SU-DHL-6 (cell line): ENCODE data around the gene NFRKB.

Source experiments
- H2AFZ ChIP-seq: fragments of 200-600 bp; sonication (generic); 2 replicates; pipeline ENCODE4 v1.6.1; 2014; ENCODE audit warnings: low read depth, mild to moderate bottlenecking, moderate library complexity, mixed read lengths, antibody characterized with exemption, low read length; ENCODE audit not compliant: severe bottlenecking
- H3F3A ChIP-seq: fragments of 200-600 bp; shearing (Covaris generic); 2 replicates; pipeline ENCODE4 v1.6.0; 2016; ENCODE audit warnings: antibody characterized with exemption, mild to moderate bottlenecking; ENCODE audit not compliant: insufficient read depth
- H3K27ac ChIP-seq: fragments of 200-600 bp; sonication (generic); 2 replicates; pipeline ENCODE4 v1.5.1; 2016; ENCODE audit warnings: low read depth, mild to moderate bottlenecking, low read length, moderate library complexity, mixed read lengths
- H3K27me3 ChIP-seq: fragments of 200-600 bp; sonication (generic), shearing (Covaris generic); 2 replicates; pipeline ENCODE4 v1.6.0; 2014; ENCODE audit warnings: mild to moderate bottlenecking, low read length
- H3K36me3 ChIP-seq: fragments of 200-600 bp; sonication (generic); 2 replicates; pipeline ENCODE4 v1.6.1; 2014; ENCODE audit warnings: mild to moderate bottlenecking, low read length, mixed read lengths
- H3K4me2 ChIP-seq: fragments of 300-600, 200-600 bp; shearing (Covaris generic), sonication (generic); 2 replicates; pipeline ENCODE4 v1.6.0; 2014; ENCODE audit warnings: low read length, low read depth, mild to moderate bottlenecking; ENCODE audit not compliant: poor library complexity, severe bottlenecking
- H3K4me3 ChIP-seq: fragments of 200-600 bp; sonication (generic); 2 replicates; pipeline ENCODE4 v1.5.1; 2014; ENCODE audit warnings: antibody characterized with exemption, low read length, mild to moderate bottlenecking, mixed read lengths; ENCODE audit not compliant: insufficient read depth, poor library complexity, severe bottlenecking
- H3K79me2 ChIP-seq: fragments of 200-600 bp; sonication (generic); 2 replicates; pipeline ENCODE4 v1.6.1; 2014; ENCODE audit warnings: mild to moderate bottlenecking, low read length, moderate library complexity; ENCODE audit not compliant: insufficient read depth
- H3K9ac ChIP-seq: fragments of 200-600 bp; sonication (generic); 2 replicates; pipeline ENCODE4 v1.7.0; 2014; ENCODE audit warnings: mild to moderate bottlenecking, low read length
- H3K9me2 ChIP-seq: fragments of 200-600 bp; sonication (generic); replicated peaks from 2 replicates; pipeline ENCODE4 v1.6.1; 2014; ENCODE audit warnings: low read length; ENCODE audit not compliant: insufficient read depth
- H3K9me3 ChIP-seq: fragments of 200-600 bp; sonication (generic); 2 replicates; pipeline ENCODE4 v1.6.1; 2014; ENCODE audit warnings: low read length, mixed read lengths; ENCODE audit not compliant: insufficient read depth
- H4K20me1 ChIP-seq: fragments of 200-600 bp; sonication (generic); 2 replicates; pipeline ENCODE4 v1.6.1; 2014; ENCODE audit warnings: low read depth, mild to moderate bottlenecking, antibody characterized with exemption, low read length, moderate library complexity, mixed read lengths
- EZH2phosphoT487 ChIP-seq: fragments of 200-600 bp; sonication (generic), shearing (Covaris generic); conservative IDR thresholded peaks from 2 replicates; pipeline ENCODE4 v1.6.1; 2018; ENCODE audit warnings: mild to moderate bottlenecking, antibody characterized with exemption, low read length, moderate library complexity, mixed read lengths
- TF ChIP-seq, protein P1 (sequence below): fragments of 200-600 bp; sonication (generic); IDR thresholded peaks from one replicate; pipeline ENCODE4 v1.5.1; 2017; ENCODE audit warnings: antibody characterized with exemption, mild to moderate bottlenecking, low read length, moderate library complexity; ENCODE audit not compliant: insufficient read depth, poor library complexity, severe bottlenecking

NFRKB gene

DNA sequence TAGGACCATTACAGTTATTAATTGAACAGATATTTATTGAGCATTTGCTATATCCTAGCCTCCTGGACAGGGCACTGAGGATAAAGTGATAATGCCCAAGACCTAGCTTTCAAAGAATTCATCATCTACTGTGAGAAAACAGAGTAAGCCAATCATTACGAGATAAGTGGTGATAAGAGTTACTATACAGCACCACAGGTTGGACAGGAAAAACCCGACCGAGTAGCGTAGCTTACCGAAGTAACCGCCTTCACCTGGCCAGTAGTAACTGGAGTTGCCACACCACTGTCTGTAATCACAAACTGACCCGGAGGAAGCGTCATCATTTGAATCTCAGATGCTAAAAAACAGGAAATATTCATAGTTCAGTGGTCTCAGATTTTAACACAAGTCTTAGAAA lies 10.0 kb upstream of the NFRKB start:
- Histone ChIP-seq H3K9me2 (no peaks in the 10 kb centered on the region), H3K36me3 (peaks cover 10% of the 10 kb centered on the region; the same call in 1 of the 2 replicates), H3K4me3 (no peak overlapping the region), H3F3A (peaks cover 6% of the 10 kb centered on the region; the same call in 1 of the 2 replicates), H3K79me2 (no peaks in the 10 kb centered on the region), H3K27me3 (no peaks in the 10 kb centered on the region), H2AFZ (no peak overlapping the region), H3K4me2 (no peak overlapping the region), H3K27ac (no peak overlapping the region), H3K9me3 (no peaks in the 10 kb centered on the region), H4K20me1 (no peaks in the 10 kb centered on the region), H3K9ac (no peak overlapping the region)
- TF ChIP-seq, protein P1, sequence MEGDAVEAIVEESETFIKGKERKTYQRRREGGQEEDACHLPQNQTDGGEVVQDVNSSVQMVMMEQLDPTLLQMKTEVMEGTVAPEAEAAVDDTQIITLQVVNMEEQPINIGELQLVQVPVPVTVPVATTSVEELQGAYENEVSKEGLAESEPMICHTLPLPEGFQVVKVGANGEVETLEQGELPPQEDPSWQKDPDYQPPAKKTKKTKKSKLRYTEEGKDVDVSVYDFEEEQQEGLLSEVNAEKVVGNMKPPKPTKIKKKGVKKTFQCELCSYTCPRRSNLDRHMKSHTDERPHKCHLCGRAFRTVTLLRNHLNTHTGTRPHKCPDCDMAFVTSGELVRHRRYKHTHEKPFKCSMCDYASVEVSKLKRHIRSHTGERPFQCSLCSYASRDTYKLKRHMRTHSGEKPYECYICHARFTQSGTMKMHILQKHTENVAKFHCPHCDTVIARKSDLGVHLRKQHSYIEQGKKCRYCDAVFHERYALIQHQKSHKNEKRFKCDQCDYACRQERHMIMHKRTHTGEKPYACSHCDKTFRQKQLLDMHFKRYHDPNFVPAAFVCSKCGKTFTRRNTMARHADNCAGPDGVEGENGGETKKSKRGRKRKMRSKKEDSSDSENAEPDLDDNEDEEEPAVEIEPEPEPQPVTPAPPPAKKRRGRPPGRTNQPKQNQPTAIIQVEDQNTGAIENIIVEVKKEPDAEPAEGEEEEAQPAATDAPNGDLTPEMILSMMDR, result no peak
- no peak for TF ChIP-seq EZH2phosphoT487

DNA sequence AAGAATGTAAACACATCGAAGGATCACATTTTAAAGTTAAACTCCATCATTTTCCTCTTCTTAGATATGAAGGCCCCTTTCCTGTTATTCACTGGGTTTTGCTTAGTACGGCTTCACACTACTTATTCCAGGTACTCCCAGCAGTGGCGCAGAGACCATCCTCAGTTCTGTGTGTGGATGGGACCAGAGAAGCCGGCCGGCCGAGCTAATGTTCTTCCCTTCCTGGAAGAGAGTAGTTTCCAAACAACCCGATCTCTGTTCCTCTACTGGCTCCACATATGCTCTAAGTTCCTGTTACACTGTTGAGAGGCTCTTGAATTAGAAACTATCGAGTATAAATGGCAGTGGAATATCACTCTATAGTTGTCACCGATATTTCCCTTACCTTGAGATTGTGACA lies 684 bp upstream of the NFRKB start:
- H3K27ac ChIP-seq, result no peak overlapping the region
- no peak overlapping the region for H2AFZ ChIP-seq
- peaks cover 11% of the 10 kb centered on the region for H3K36me3 ChIP-seq

DNA sequence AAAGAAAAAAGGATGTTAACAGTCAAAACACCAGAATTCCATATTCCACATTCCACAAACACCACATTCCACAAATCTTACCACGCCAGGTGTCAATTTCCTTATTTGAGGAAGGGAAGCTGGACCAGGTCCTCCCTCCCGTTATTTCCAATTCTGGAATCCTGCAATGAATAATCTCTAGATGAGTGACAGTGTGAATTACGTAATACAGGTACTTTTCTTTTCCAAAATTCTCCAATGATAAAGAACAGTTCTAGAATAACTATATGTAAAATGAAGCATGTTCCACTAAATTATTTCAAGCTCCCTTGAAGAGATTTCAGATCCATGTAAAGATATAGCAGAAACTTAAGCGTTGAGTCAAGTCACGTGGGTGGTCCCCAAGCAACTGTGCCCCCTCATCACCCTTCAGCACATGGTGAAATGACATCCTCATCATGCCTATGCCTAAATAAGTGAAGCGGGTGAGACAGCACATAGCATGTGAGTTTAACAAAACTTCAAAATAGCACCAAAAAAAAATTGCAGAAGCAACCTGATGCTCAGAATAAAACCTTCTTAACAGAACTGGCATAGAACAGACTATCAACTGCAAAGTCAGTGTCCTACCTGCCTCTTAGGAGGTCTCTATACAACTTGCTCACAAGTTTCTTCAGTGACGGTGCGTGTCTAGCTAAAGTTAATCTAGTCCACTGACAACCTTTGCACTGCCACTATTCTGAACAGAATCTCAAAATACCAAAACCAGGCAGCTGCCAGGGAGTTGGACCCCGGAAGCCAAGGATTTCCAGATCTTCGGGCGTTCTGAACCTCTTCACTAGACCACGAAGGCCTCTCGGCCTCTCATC lies 876 bp downstream of the NFRKB start:
- Histone ChIP-seq H3K79me2 (peaks cover 16% of the 10 kb centered on the region; the same call in 1 of the 2 replicates), H3K36me3 (no peaks in the 10 kb centered on the region), H3K4me2 (peak overlapping the region; percentile 57), H3K9ac (peak overlapping the region; percentile 65), H3K4me3 (peak overlapping the region; percentile 64), H4K20me1 (no peaks in the 10 kb centered on the region), H2AFZ (no peak overlapping the region), H3K9me2 (no peaks in the 10 kb centered on the region), H3F3A (peaks cover 9% of the 10 kb centered on the region; the same call in 1 of the 2 replicates), H3K27ac (peak overlapping the region; percentile 18; the same call in 1 of the 2 replicates), H3K9me3 (no peaks in the 10 kb centered on the region), H3K27me3 (no peaks in the 10 kb centered on the region)
- TF ChIP-seq, protein P1, result no peak
- no peak for TF ChIP-seq EZH2phosphoT487

More for the DNA sequence above, 684 bp upstream of the NFRKB start:
- TF ChIP-seq, protein P1, result no peak
- TF ChIP-seq EZH2phosphoT487, result no peak
- H3K9me2 ChIP-seq, result no peaks in the 10 kb centered on the region
- H3K79me2 ChIP-seq, result peaks cover 16% of the 10 kb centered on the region; the same call in 1 of the 2 replicates
- no peaks in the 10 kb centered on the region for H3K9me3 ChIP-seq
- H3K4me3 ChIP-seq, result peak overlapping the region; percentile 64
- H3K27me3 ChIP-seq, result no peaks in the 10 kb centered on the region
- H3K4me2 ChIP-seq, result peak overlapping the region; percentile 42
- H3K9ac ChIP-seq, result peak overlapping the region; percentile 65; the same call in 1 of the 2 replicates
- H4K20me1 ChIP-seq, result no peaks in the 10 kb centered on the region
- peaks cover 15% of the 10 kb centered on the region; the same call in 1 of the 2 replicates for H3F3A ChIP-seq
